H9 (cell line): Measurements from ENCODE around the gene MXD3. TPM values are rescaled to one million over a fixed set of nuclear protein-coding genes. Genes with fewer than 3 reads are reported as not detected.

Experiments
- DNase-seq: peaks from one replicate; pipeline ENCODE4 v3.0.0-alpha.2; 2017
- H2AFZ ChIP-seq: one replicate; pipeline ENCODE4 v1.6.1; 2013; ENCODE audit warnings: mild to moderate bottlenecking, low read length, control low read depth, moderate library complexity
- H2AK5ac ChIP-seq: 2 replicates; pipeline ENCODE4 v1.6.1; 2013; ENCODE audit warnings: low read length, control low read depth, mixed read lengths; ENCODE audit not compliant: insufficient read length
- H2BK120ac ChIP-seq: one replicate; pipeline ENCODE4 v1.6.1; 2013; ENCODE audit warnings: low read depth, mild to moderate bottlenecking, low read length, control low read depth, inconsistent platforms; ENCODE audit not compliant: poor library complexity, severe bottlenecking
- H2BK12ac ChIP-seq: 2 replicates; pipeline ENCODE4 v1.6.1; 2013; ENCODE audit warnings: low read length, control low read depth, mixed read lengths, low read depth; ENCODE audit not compliant: insufficient read length
- H2BK15ac ChIP-seq: 2 replicates; pipeline ENCODE4 v1.6.1; 2013; ENCODE audit warnings: low read depth, low read length, control low read depth
- H2BK20ac ChIP-seq: one replicate; pipeline ENCODE4 v1.6.1; 2013; ENCODE audit warnings: low read depth, mild to moderate bottlenecking, low read length, control low read depth, inconsistent platforms; ENCODE audit not compliant: poor library complexity, severe bottlenecking
- H2BK5ac ChIP-seq: 2 replicates; pipeline ENCODE4 v1.6.1; 2013; ENCODE audit warnings: low read length, control low read depth, mixed read lengths; ENCODE audit not compliant: insufficient read length
- H3K14ac ChIP-seq: 2 replicates; pipeline ENCODE4 v1.6.1; 2013; ENCODE audit warnings: low read length, control low read depth; ENCODE audit not compliant: insufficient read depth
- H3K18ac ChIP-seq: 2 replicates; pipeline ENCODE4 v1.6.1; 2013; ENCODE audit warnings: low read depth, mild to moderate bottlenecking, mixed read lengths, low read length, control low read depth; ENCODE audit not compliant: insufficient read length
- H3K23ac ChIP-seq: 2 replicates; pipeline ENCODE4 v1.6.1; 2013; ENCODE audit warnings: low read length, control low read depth, mixed read lengths, low read depth; ENCODE audit not compliant: insufficient read length
- H3K23me2 ChIP-seq: 2 replicates; pipeline ENCODE4 v1.6.1; 2013; ENCODE audit warnings: low read depth, mild to moderate bottlenecking, mixed read lengths, low read length, control low read depth; ENCODE audit not compliant: insufficient read length, poor library complexity, severe bottlenecking
- H3K27ac ChIP-seq: 2 replicates; pipeline ENCODE4 v1.5.1; 2013; ENCODE audit warnings: low read length, control low read depth, mixed read lengths, low read depth; ENCODE audit not compliant: insufficient read length
- H3K27me3 ChIP-seq: 2 replicates; pipeline ENCODE4 v1.6.1; 2013; ENCODE audit warnings: low read length, control low read depth, inconsistent platforms; ENCODE audit not compliant: insufficient read depth
- H3K4ac ChIP-seq: 2 replicates; pipeline ENCODE4 v1.6.1; 2013; ENCODE audit warnings: low read depth, mild to moderate bottlenecking, control low read depth, inconsistent platforms, low read length, moderate library complexity
- H3K4me1 ChIP-seq: 2 replicates; pipeline ENCODE4 v1.6.1; 2013; ENCODE audit warnings: low read length, control low read depth, inconsistent platforms; ENCODE audit not compliant: insufficient read depth
- H3K4me2 ChIP-seq: 2 replicates; pipeline ENCODE4 v1.6.1; 2013; ENCODE audit warnings: low read length, control low read depth, mixed read lengths; ENCODE audit not compliant: insufficient read length, insufficient read depth
- H3K56ac ChIP-seq: 2 replicates; pipeline ENCODE4 v1.6.1; 2013; ENCODE audit warnings: low read depth, mild to moderate bottlenecking, mixed read lengths, low read length, control low read depth; ENCODE audit not compliant: insufficient read length
- H3K79me1 ChIP-seq: 2 replicates; pipeline ENCODE4 v1.6.1; 2013; ENCODE audit warnings: low read depth, mild to moderate bottlenecking, moderate library complexity, low read length, control low read depth, inconsistent platforms; ENCODE audit not compliant: insufficient read depth, poor library complexity, severe bottlenecking
- H3K79me2 ChIP-seq: 2 replicates; pipeline ENCODE4 v1.6.1; 2013; ENCODE audit warnings: low read length, control low read depth, inconsistent platforms; ENCODE audit not compliant: insufficient read depth
- H3K9ac ChIP-seq: 2 replicates; pipeline ENCODE4 v1.6.1; 2013; ENCODE audit warnings: low read length, control low read depth, mixed read lengths; ENCODE audit not compliant: insufficient read length; ENCODE audit errors: extremely low read depth
- H3K9me3 ChIP-seq: one replicate; pipeline ENCODE4 v1.6.1; 2013; ENCODE audit warnings: low read depth, low read length, inconsistent platforms; ENCODE audit not compliant: control insufficient read depth
- H3T11ph ChIP-seq: one replicate; pipeline ENCODE4 v1.6.1; 2013; ENCODE audit warnings: mild to moderate bottlenecking, low read length, control low read depth, inconsistent platforms
- H4K20me1 ChIP-seq: one replicate; pipeline ENCODE4 v1.6.1; 2013; ENCODE audit not compliant: control insufficient read depth, insufficient read length, insufficient read depth
- H4K5ac ChIP-seq: 2 replicates; pipeline ENCODE4 v1.6.1; 2013; ENCODE audit warnings: low read depth, mild to moderate bottlenecking, mixed read lengths, low read length, control low read depth; ENCODE audit not compliant: insufficient read length
- H4K8ac ChIP-seq: replicated peaks from 2 replicates; pipeline ENCODE4 v1.6.1; 2013; ENCODE audit warnings: low read length, control low read depth, mixed read lengths, low read depth; ENCODE audit not compliant: insufficient read length
- H4K91ac ChIP-seq: 2 replicates; pipeline ENCODE4 v1.6.1; 2013; ENCODE audit warnings: low read depth, mild to moderate bottlenecking, moderate library complexity, mixed read lengths, low read length, control low read depth; ENCODE audit not compliant: insufficient read length
- H3K27ac Mint-ChIP-seq, 3 experiments: 2 replicates in 2 of 3; 3 replicates in 1 of 3; pipeline ENCODE4 v1.8.0; 2020 to 2021; ENCODE audit warnings: mixed read lengths in 3 of 3, mild to moderate bottlenecking in 1 of 3, moderate library complexity in 1 of 3
- H3K27me3 Mint-ChIP-seq: 2 replicates; pipeline ENCODE4 v1.8.0; 2021; ENCODE audit warnings: low read depth, mild to moderate bottlenecking, moderate library complexity, mixed read lengths
- H3K36me3 Mint-ChIP-seq, 3 experiments: 2 replicates in 2 of 3; 3 replicates in 1 of 3; pipeline ENCODE4 v1.8.0; 2020 to 2021; ENCODE audit warnings: low read depth in 3 of 3, mixed read lengths in 3 of 3; ENCODE audit not compliant: insufficient read depth in 1 of 3
- H3K4me1 Mint-ChIP-seq, 2 experiments: 2 replicates each; pipeline ENCODE4 v1.8.0; 2020; ENCODE audit warnings: mixed read lengths in 2 of 2
- H3K4me3 Mint-ChIP-seq, 2 experiments: 2 replicates in 1 of 2; 3 replicates in 1 of 2; pipeline ENCODE4 v1.8.0; 2020 to 2021; ENCODE audit warnings: mild to moderate bottlenecking in 2 of 2, mixed read lengths in 2 of 2, moderate library complexity in 1 of 2
- H3K9me3 Mint-ChIP-seq, 2 experiments: 2 replicates in 1 of 2; 3 replicates in 1 of 2; pipeline ENCODE4 v1.8.0; 2020; ENCODE audit warnings: mild to moderate bottlenecking in 2 of 2, mixed read lengths in 2 of 2, moderate library complexity in 1 of 2
- WGBS: extraction: QIAGEN DNeasy Blood & Tissue Kit; methylation state at CpG from one replicate; pipeline ENCODE4 v1.1.7; 2013; ENCODE audit warnings: missing lambda C conversion rate, low lambda C conversion rate, mixed read lengths; ENCODE audit not compliant: insufficient read length; ENCODE audit errors: extremely low coverage; 5-methylcytosine and 5-hydroxymethylcytosine counted together
- total RNA-seq: library from RNA; stranded (reverse); gene quantifications from 2 replicates; pipeline ENCODE4 v1.2.1, GENCODE V29; 2021
- TF ChIP-seq, protein P1 (sequence below): fragments of 200-600 bp; sonication (generic); conservative IDR thresholded peaks from 3 replicates; pipeline ENCODE4 v1.8.0; 2021; ENCODE audit warnings: antibody characterized with exemption, mild to moderate bottlenecking

The MXD3 gene
- total RNA-seq, 1 experiment from 2014 or later = 9.8 TPM

DNA sequence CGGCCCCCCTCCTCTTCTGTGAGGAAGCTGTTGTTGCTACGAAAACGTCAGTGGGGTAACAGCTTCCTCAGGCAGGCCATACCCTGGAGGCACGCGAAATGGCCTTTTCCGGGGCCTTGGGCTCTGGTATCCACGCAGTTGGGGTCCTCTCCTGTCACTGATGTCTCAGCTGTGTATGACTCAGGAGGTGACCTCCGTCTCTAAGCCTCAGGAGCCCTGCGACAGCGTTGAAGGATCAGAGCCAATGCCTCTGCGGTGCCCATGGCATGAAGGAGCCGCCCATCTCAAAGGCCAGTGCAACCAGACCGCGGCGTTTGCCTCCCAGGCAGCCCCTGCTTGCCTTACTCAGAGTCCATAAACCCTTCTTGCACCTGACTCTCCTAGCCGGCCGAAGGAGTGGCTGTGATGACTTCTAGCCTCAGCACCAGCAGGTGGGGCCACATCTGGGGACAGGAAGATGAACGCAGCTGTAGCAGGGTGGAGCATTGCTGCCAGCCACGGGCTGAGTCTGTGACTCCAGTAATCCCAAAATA lies 1.0 kb upstream of the MXD3 start:
- no peak overlapping the region for H3T11ph ChIP-seq
- H3K27ac ChIP-seq = no peak overlapping the region
- no CpG with 5 or more reads among the region's 19 CpGs for whole genome bisulfite sequencing
- no peak overlapping the region for H4K8ac ChIP-seq
- no peak overlapping the region for H2BK120ac ChIP-seq
- no peak overlapping the region for H3K23ac ChIP-seq
- peak overlapping the region; percentile 88 for H3K4me2 ChIP-seq
- H3K79me2 ChIP-seq = no peaks in the 10 kb centered on the region
- Mint-ChIP-seq H3K27ac (peak overlapping the region in 2 of 3 experiments; percentile 18 to 79; a peak in 3 of 7 replicates), H3K36me3 (peaks cover 0 to 5% (median 0%) of the 10 kb centered on the region in 3 experiments; a peak in 1 of 7 replicates), H3K9me3 (no peaks in the 10 kb centered on the region), H3K4me3 (peak overlapping the region; percentile 76 to 83), H3K4me1 (peaks cover 14 to 20% of the 10 kb centered on the region in 2 experiments), H3K27me3 (no peaks in the 10 kb centered on the region; the same call in 1 of the 2 replicates)
- no peaks in the 10 kb centered on the region for H3K79me1 ChIP-seq
- no peak overlapping the region for H2BK20ac ChIP-seq
- H3K14ac ChIP-seq = peak overlapping the region; percentile 10
- H3K23me2 ChIP-seq = peaks cover 14% of the 10 kb centered on the region
- H3K18ac ChIP-seq = peak overlapping the region; percentile 37
- TF ChIP-seq, protein P1, sequence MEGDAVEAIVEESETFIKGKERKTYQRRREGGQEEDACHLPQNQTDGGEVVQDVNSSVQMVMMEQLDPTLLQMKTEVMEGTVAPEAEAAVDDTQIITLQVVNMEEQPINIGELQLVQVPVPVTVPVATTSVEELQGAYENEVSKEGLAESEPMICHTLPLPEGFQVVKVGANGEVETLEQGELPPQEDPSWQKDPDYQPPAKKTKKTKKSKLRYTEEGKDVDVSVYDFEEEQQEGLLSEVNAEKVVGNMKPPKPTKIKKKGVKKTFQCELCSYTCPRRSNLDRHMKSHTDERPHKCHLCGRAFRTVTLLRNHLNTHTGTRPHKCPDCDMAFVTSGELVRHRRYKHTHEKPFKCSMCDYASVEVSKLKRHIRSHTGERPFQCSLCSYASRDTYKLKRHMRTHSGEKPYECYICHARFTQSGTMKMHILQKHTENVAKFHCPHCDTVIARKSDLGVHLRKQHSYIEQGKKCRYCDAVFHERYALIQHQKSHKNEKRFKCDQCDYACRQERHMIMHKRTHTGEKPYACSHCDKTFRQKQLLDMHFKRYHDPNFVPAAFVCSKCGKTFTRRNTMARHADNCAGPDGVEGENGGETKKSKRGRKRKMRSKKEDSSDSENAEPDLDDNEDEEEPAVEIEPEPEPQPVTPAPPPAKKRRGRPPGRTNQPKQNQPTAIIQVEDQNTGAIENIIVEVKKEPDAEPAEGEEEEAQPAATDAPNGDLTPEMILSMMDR = peak; percentile 21; the same call in 1 of the 3 replicates
- H2BK12ac ChIP-seq = no peak overlapping the region
- H2BK15ac ChIP-seq = no peak overlapping the region
- H2AFZ ChIP-seq = no peak overlapping the region
- no peak overlapping the region for H2AK5ac ChIP-seq
- H4K5ac ChIP-seq = no peak overlapping the region
- no peak overlapping the region for H2BK5ac ChIP-seq
- DNase-seq = peak; percentile 84
- H3K4ac ChIP-seq = no peak overlapping the region
- peak overlapping the region; percentile 50 for H3K9ac ChIP-seq
- no peaks in the 10 kb centered on the region for H3K27me3 ChIP-seq
- no peaks in the 10 kb centered on the region for H4K20me1 ChIP-seq
- no peaks in the 10 kb centered on the region for H3K4me1 ChIP-seq
- H4K91ac ChIP-seq = no peak overlapping the region
- no peak overlapping the region for H3K56ac ChIP-seq
- H3K9me3 ChIP-seq = no peaks in the 10 kb centered on the region
